ENCODE results near the gene C20orf144. TPM values are rescaled to one million over a fixed set of nuclear protein-coding genes. Genes with fewer than 3 reads are reported as not detected.
"Not testable (repeated sequence)": the region's sequence is repeated elsewhere in the genome, so short reads cannot be mapped to it uniquely, and the experiment has no call there.

C20orf144 gene
- total RNA-seq, 1 experiment from 2014 or later, result 0.18 TPM

- no peak overlapping the region for H3K4me3 ChIP-seq
- H3K36me3 ChIP-seq, result peaks cover 38% of the 10 kb centered on the region
- no peak for DNase-seq (ENCODE audit: low read depth in 1 of 2, low spot score in 2 of 2)
- H3K4me1 ChIP-seq (replicated peaks), result peaks cover 3% of the 10 kb centered on the region; the same call in 1 of the 2 replicates
- no peak overlapping the region for H3K27ac ChIP-seq
- H3K9me3 ChIP-seq (replicated peaks), result no peaks in the 10 kb centered on the region
- H3K27me3 ChIP-seq (replicated peaks), result no peaks in the 10 kb centered on the region
Measured at GRCh38 chr20:33644313-33645071, 17.6 kb upstream of the C20orf144 start.

- Histone ChIP-seq H3K27ac (no peak overlapping the region), H3K4me3 (no peak overlapping the region), H3K4me1 (replicated peaks) (peaks cover 4% of the 10 kb centered on the region; the same call in 1 of the 2 replicates), H3K27me3 (replicated peaks) (no peaks in the 10 kb centered on the region), H3K9me3 (replicated peaks) (no peaks in the 10 kb centered on the region), H3K36me3 (peaks cover 38% of the 10 kb centered on the region)
- no peak for DNase-seq (ENCODE audit: low read depth in 1 of 2, low spot score in 2 of 2)
Measured at GRCh38 chr20:33645072-33645358, 17.1 kb upstream of the C20orf144 start.

GRCh38 chr20:33645396-33645795 lies 16.7 kb upstream of the C20orf144 start:
- Histone ChIP-seq H3K36me3 (peaks cover 35% of the 10 kb centered on the region), H3K27me3 (replicated peaks) (no peaks in the 10 kb centered on the region), H3K4me3 (no peak overlapping the region), H3K4me1 (replicated peaks) (peaks cover 4% of the 10 kb centered on the region; the same call in 1 of the 2 replicates), H3K27ac (no peak overlapping the region), H3K9me3 (replicated peaks) (no peaks in the 10 kb centered on the region)
- DNase-seq (ENCODE audit: low read depth in 1 of 2, low spot score in 2 of 2), result no peak

- no peak for DNase-seq (ENCODE audit: low read depth in 1 of 2, low spot score in 2 of 2)
- peaks cover 32% of the 10 kb centered on the region for H3K36me3 ChIP-seq
- no peak overlapping the region for H3K27ac ChIP-seq
- H3K4me1 ChIP-seq (replicated peaks), result peaks cover 4% of the 10 kb centered on the region; the same call in 1 of the 2 replicates
- no peaks in the 10 kb centered on the region for H3K9me3 ChIP-seq (replicated peaks)
- H3K27me3 ChIP-seq (replicated peaks), result no peaks in the 10 kb centered on the region
- H3K4me3 ChIP-seq, result no peak overlapping the region
Measured at GRCh38 chr20:33646191-33646590, 15.9 kb upstream of the C20orf144 start.

- not testable (repeated sequence) for H3K27me3 ChIP-seq (replicated peaks); H3K4me1 ChIP-seq (replicated peaks); H3K9me3 ChIP-seq (replicated peaks); DNase-seq (ENCODE audit: low read depth in 1 of 2, low spot score in 2 of 2); H3K27ac ChIP-seq; H3K4me3 ChIP-seq
- H3K36me3 ChIP-seq, result peaks cover 31% of the 10 kb centered on the region
Measured at GRCh38 chr20:33646959-33647602, 15.0 kb upstream of the C20orf144 start.

DNA sequence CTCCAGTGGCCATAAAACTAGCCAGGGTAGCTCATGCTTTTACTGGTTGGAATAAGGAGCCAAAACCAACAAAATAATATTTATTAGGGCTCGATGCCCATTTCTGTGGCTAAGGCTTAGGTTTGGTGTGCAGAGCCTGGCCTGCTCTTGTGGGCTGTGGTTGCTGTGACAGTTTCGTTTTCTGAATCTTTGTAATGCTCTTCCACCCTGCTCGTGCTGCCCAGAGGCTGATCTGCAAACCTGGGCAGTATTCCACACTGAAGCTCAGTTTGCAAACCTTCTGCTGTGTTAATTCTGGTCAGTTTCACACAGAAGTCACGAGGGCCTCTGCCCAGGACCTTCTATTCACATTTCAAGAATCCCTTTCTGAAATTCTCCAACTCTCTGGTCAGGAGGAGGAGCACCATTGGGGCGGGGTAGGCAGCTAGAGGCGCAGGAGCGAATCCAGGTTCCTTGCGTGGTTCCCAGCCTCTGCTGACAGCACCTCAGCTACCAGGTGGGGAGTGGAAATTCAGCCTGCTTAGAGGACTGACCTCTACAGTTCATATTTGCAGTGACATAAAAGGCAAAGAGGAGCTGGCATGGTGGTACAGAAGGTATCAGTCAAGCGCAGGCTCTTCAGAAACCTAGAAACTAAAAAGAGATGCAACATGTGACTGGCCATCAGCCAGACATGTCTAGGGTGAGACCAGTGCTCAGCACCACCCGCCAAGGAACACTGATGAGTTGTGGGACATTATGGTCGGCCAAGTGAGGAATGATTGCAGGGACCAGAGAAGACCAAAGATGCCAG lies 14.3 kb upstream of the C20orf144 start:
- no peak overlapping the region for H3K27ac ChIP-seq
- H3K4me1 ChIP-seq (replicated peaks), result peaks cover 4% of the 10 kb centered on the region; the same call in 1 of the 2 replicates
- H3K27me3 ChIP-seq (replicated peaks), result no peaks in the 10 kb centered on the region
- DNase-seq (ENCODE audit: low read depth in 1 of 2, low spot score in 2 of 2), result no peak
- H3K36me3 ChIP-seq, result peaks cover 28% of the 10 kb centered on the region
- no peaks in the 10 kb centered on the region for H3K9me3 ChIP-seq (replicated peaks)
- no peak overlapping the region for H3K4me3 ChIP-seq

GRCh38 chr20:33648396-33649004 lies 13.6 kb upstream of the C20orf144 start:
- H3K4me3 ChIP-seq, result no peak overlapping the region
- H3K27ac ChIP-seq, result no peak overlapping the region
- H3K36me3 ChIP-seq, result peaks cover 28% of the 10 kb centered on the region
- DNase-seq (ENCODE audit: low read depth in 1 of 2, low spot score in 2 of 2), result no peak
- no peaks in the 10 kb centered on the region for H3K9me3 ChIP-seq (replicated peaks)
- peaks cover 6% of the 10 kb centered on the region; the same call in 1 of the 2 replicates for H3K4me1 ChIP-seq (replicated peaks)
- no peaks in the 10 kb centered on the region for H3K27me3 ChIP-seq (replicated peaks)

- Histone ChIP-seq H3K27me3 (replicated peaks) (no peaks in the 10 kb centered on the region), H3K4me1 (replicated peaks) (peaks cover 7% of the 10 kb centered on the region; the same call in 1 of the 2 replicates), H3K36me3 (peaks cover 24% of the 10 kb centered on the region), H3K9me3 (replicated peaks) (no peaks in the 10 kb centered on the region), H3K4me3 (no peak overlapping the region), H3K27ac (no peak overlapping the region)
- DNase-seq (ENCODE audit: low read depth in 1 of 2, low spot score in 2 of 2), result no peak
Measured at GRCh38 chr20:33649201-33649681, 12.9 kb upstream of the C20orf144 start.

DNA sequence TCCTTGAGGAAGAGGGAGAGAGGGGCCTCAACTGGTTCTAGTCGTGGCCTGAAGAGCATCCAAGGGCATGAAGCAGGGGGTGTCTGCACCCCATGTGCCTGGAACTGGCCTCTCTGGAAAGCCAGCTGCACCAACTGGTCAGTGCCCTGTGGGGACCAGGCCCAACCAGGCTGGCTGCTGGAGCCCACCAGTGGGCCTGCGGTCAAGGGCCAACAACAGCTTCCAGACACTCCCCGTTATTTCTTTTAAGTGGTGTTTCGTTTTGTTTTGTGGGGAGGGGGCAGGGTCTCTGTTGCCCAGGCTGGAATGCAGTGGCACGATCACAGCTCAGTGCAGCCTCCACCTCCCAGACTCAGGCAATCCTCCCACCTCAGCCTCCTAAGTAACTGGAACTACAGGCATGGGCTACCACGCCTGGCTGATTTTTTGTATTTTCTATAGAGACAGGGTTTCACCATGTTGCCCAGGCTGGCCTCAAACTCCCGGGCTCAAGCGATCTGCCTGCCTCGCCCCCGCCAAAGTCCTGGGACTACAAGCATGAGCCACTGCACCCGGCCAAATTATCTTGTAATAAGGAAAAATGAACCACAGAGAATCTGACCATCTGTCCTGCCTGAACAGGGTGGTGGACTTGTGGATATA lies 11.9 kb upstream of the C20orf144 start:
- H3K27me3 ChIP-seq (replicated peaks), result no peaks in the 10 kb centered on the region
- peaks cover 7% of the 10 kb centered on the region; the same call in 1 of the 2 replicates for H3K4me1 ChIP-seq (replicated peaks)
- no peak overlapping the region for H3K4me3 ChIP-seq
- H3K27ac ChIP-seq, result no peak overlapping the region
- no peak for DNase-seq (ENCODE audit: low read depth in 1 of 2, low spot score in 2 of 2)
- H3K36me3 ChIP-seq, result peaks cover 14% of the 10 kb centered on the region
- H3K9me3 ChIP-seq (replicated peaks), result no peaks in the 10 kb centered on the region

- DNase-seq (ENCODE audit: low read depth in 1 of 2, low spot score in 2 of 2), result no peak
- peaks cover 7% of the 10 kb centered on the region; the same call in 1 of the 2 replicates for H3K4me1 ChIP-seq (replicated peaks)
- H3K36me3 ChIP-seq, result peaks cover 10% of the 10 kb centered on the region
- H3K27ac ChIP-seq, result no peak overlapping the region
- no peaks in the 10 kb centered on the region for H3K9me3 ChIP-seq (replicated peaks)
- no peak overlapping the region for H3K4me3 ChIP-seq
- no peaks in the 10 kb centered on the region for H3K27me3 ChIP-seq (replicated peaks)
Measured at GRCh38 chr20:33650753-33651561, 11.2 kb upstream of the C20orf144 start.

- no peaks in the 10 kb centered on the region for H3K9me3 ChIP-seq (replicated peaks)
- peaks cover 7% of the 10 kb centered on the region; the same call in 1 of the 2 replicates for H3K4me1 ChIP-seq (replicated peaks)
- H3K36me3 ChIP-seq, result peaks cover 12% of the 10 kb centered on the region; the same call in 1 of the 2 replicates
- no peak overlapping the region for H3K4me3 ChIP-seq
- H3K27ac ChIP-seq, result no peak overlapping the region
- DNase-seq (ENCODE audit: low read depth in 1 of 2, low spot score in 2 of 2), result no peak
- no peaks in the 10 kb centered on the region for H3K27me3 ChIP-seq (replicated peaks)
Measured at GRCh38 chr20:33651562-33652048, 10.5 kb upstream of the C20orf144 start.

- Histone ChIP-seq H3K27ac (no peak overlapping the region), H3K4me1 (replicated peaks) (peaks cover 7% of the 10 kb centered on the region; the same call in 1 of the 2 replicates), H3K27me3 (replicated peaks) (no peaks in the 10 kb centered on the region), H3K36me3 (peaks cover 27% of the 10 kb centered on the region), H3K4me3 (no peak overlapping the region), H3K9me3 (replicated peaks) (no peaks in the 10 kb centered on the region)
- DNase-seq (ENCODE audit: low read depth in 1 of 2, low spot score in 2 of 2), result peak; percentile 69 to 70
Measured at GRCh38 chr20:33653218-33653899, 8.8 kb upstream of the C20orf144 start.

All from SJSA1 (cell line).